Measurements from ENCODE around the gene JAML. TPM values are rescaled to one million over a fixed set of nuclear protein-coding genes. Genes with fewer than 3 reads are reported as not detected.
A peak's percentile ranks its signal among the peaks of the same experiment; 100 is the strongest.

The JAML gene
- total and polyA plus RNA-seq, 2 of the 13 experiments (the other 11 are each of a cell fraction or from before 2014, with no cell fraction given), result 2.0 to 3.3 TPM

DNA sequence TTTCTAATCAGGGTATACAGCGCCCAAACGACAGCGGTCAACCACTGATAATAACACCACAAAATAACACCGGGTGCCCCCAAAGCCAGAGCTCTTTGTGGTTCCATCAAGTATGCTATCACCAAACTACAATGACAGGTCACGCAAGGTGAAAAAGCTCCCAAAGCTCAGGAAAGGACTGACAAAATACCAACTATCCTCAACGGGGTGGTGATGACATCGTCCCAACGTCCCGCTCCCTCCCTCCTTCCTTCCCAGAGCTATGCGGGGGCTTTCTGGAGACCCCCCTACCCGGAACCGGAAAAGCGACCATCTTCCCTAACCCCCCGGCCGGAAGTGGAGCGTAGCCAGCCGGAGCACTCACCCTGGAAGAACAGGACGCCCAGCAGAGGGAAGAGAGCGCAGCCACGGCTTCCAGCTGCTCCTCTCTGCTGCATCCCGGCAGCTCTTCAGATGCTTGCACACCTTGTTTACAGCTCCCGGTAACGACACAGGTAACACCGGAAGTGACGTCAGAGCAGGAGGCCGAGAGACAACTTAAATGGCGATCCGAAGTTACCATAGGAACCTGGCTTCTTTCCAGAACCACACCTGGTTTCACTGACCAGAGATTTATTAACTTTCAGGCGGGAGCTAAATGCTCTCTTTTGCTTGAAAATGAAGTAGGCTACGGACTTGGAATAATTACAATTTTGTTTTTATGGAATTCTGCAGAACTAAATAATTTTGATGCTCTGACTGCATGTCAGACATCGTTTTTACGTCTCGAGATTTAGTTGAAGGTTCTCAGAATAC is 27.2 kb upstream of the JAML start, which contains the start of gene MPZL3 (continued):
- TF ChIP-seq RARA (CRISPR knock-in tag; IDR thresholded peaks at IDR 0.05) (0 out of 2 replicates have a peak, but pooled peaks have one; percentile 21), EHMT2 (IDR thresholded peaks at IDR 0.05; ENCODE audit: borderline replicate concordance, low read depth, low read length) (peak; percentile 96; the same call in 1 of the 2 replicates), SUZ12 (IDR thresholded peaks at IDR 0.05; ENCODE audit: low read depth, low read length) (no peak), ZBTB26 (CRISPR knock-in tag; IDR thresholded peaks at IDR 0.05; ENCODE audit: borderline replicate concordance) (peak; percentile 40; the same call in 1 of the 2 replicates), NFE2L2 (IDR thresholded peaks at IDR 0.05; ENCODE audit: low read length) (no peak), PAWR (CRISPR knock-in tag; IDR thresholded peaks at IDR 0.05; ENCODE audit: borderline replicate concordance) (no peak), ZNF496 (CRISPR knock-in tag; IDR thresholded peaks at IDR 0.05; ENCODE audit: insufficient replicate concordance) (no peak), SRY (CRISPR knock-in tag; IDR thresholded peaks at IDR 0.05) (peak; percentile 71; the same call in 1 of the 2 replicates), ZNF430 (CRISPR knock-in tag; IDR thresholded peaks at IDR 0.05) (peak; percentile 35; the same call in 1 of the 2 replicates), ZBTB49 (CRISPR knock-in tag; IDR thresholded peaks at IDR 0.05; ENCODE audit: borderline replicate concordance) (no peak), HIVEP1 (CRISPR knock-in tag; IDR thresholded peaks at IDR 0.05) (peak; percentile 47; the same call in 1 of the 2 replicates), ASH2L (IDR thresholded peaks at IDR 0.05; ENCODE audit: insufficient read length, low read depth, low read length) (peak; percentile 99), ZFY (CRISPR knock-in tag; IDR thresholded peaks at IDR 0.05) (peak; percentile 49)
- TF ChIP-seq, protein P1, sequence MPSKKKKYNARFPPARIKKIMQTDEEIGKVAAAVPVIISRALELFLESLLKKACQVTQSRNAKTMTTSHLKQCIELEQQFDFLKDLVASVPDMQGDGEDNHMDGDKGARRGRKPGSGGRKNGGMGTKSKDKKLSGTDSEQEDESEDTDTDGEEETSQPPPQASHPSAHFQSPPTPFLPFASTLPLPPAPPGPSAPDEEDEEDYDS (CRISPR knock-in tag; IDR thresholded peaks at IDR 0.05), result 0 out of 2 replicates have a peak, but pooled peaks have one; percentile 14
- TF ChIP-seq, protein P2, sequence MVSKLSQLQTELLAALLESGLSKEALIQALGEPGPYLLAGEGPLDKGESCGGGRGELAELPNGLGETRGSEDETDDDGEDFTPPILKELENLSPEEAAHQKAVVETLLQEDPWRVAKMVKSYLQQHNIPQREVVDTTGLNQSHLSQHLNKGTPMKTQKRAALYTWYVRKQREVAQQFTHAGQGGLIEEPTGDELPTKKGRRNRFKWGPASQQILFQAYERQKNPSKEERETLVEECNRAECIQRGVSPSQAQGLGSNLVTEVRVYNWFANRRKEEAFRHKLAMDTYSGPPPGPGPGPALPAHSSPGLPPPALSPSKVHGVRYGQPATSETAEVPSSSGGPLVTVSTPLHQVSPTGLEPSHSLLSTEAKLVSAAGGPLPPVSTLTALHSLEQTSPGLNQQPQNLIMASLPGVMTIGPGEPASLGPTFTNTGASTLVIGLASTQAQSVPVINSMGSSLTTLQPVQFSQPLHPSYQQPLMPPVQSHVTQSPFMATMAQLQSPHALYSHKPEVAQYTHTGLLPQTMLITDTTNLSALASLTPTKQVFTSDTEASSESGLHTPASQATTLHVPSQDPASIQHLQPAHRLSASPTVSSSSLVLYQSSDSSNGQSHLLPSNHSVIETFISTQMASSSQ (IDR thresholded peaks at IDR 0.05; ENCODE audit: low read depth), result no peak
- TF ChIP-seq, protein P2 (CRISPR knock-in tag; IDR thresholded peaks at IDR 0.05; ENCODE audit: borderline replicate concordance), result peak; percentile 35; the same call in 1 of the 2 replicates
